Mesenchymal stem cell (in vitro differentiated cells and primary cell): ENCODE measurements around the gene CFAP100.
A peak's percentile ranks its signal among the peaks of the same experiment; 100 is the strongest.

ENCODE experiments used
- DNase-seq: peaks from one replicate; pipeline ENCODE4 v3.0.0-alpha.2; 2013
- H2AFZ ChIP-seq: one replicate; pipeline ENCODE4 v1.6.1; 2013; ENCODE audit warnings: low read depth, mild to moderate bottlenecking, control low read depth, inconsistent platforms, low read length, moderate library complexity
- H2AK5ac ChIP-seq: 2 replicates; pipeline ENCODE4 v1.6.1; 2013; ENCODE audit warnings: low read length, moderate library complexity, mild to moderate bottlenecking, inconsistent platforms; ENCODE audit not compliant: severe bottlenecking
- H2BK120ac ChIP-seq: one replicate; pipeline ENCODE4 v1.6.1; 2013; ENCODE audit warnings: low read depth, mild to moderate bottlenecking, inconsistent platforms, low read length, moderate library complexity
- H2BK12ac ChIP-seq, 2 experiments: one replicate each; pipeline ENCODE4 v1.6.1; 2013; ENCODE audit warnings: inconsistent platforms in 2 of 2, low read length in 2 of 2, mild to moderate bottlenecking in 2 of 2, moderate library complexity in 2 of 2, control low read depth in 1 of 2
- H2BK15ac ChIP-seq: one replicate; pipeline ENCODE4 v1.6.1; 2013; ENCODE audit warnings: mild to moderate bottlenecking, low read depth, inconsistent platforms; ENCODE audit not compliant: poor library complexity, severe bottlenecking
- H2BK5ac ChIP-seq: 2 replicates; pipeline ENCODE4 v1.6.1; 2013; ENCODE audit warnings: low read depth, mild to moderate bottlenecking, low read length, control low read depth, inconsistent platforms; ENCODE audit not compliant: poor library complexity, severe bottlenecking
- H3K14ac ChIP-seq, 2 experiments: one replicate each; pipeline ENCODE4 v1.6.1; 2013; ENCODE audit warnings: inconsistent platforms in 2 of 2, low read length in 2 of 2, control low read depth in 1 of 2, mild to moderate bottlenecking in 1 of 2, moderate library complexity in 1 of 2
- H3K18ac ChIP-seq, 2 experiments: one replicate each; pipeline ENCODE4 v1.6.1; 2013; ENCODE audit warnings: inconsistent platforms in 2 of 2, low read length in 2 of 2, control low read depth in 1 of 2, low read depth in 1 of 2, mild to moderate bottlenecking in 1 of 2
- H3K23ac ChIP-seq, 2 experiments: one replicate each; pipeline ENCODE4 v1.6.1; 2013; ENCODE audit warnings: inconsistent platforms in 2 of 2, low read length in 2 of 2, mild to moderate bottlenecking in 2 of 2, moderate library complexity in 2 of 2, control low read depth in 1 of 2
- H3K27ac ChIP-seq: 2 replicates; pipeline ENCODE4 v1.5.1; 2013; ENCODE audit warnings: mild to moderate bottlenecking, moderate library complexity, low read length, control low read depth, inconsistent platforms; ENCODE audit not compliant: poor library complexity, severe bottlenecking
- H3K27me3 ChIP-seq, 2 experiments: 2 replicates each; pipeline versions ENCODE4 v1.6.1 to v1.7.0; 2013; ENCODE audit warnings: low read length in 2 of 2, mild to moderate bottlenecking in 2 of 2, moderate library complexity in 2 of 2, control low read depth in 1 of 2, inconsistent platforms in 1 of 2; ENCODE audit not compliant: control insufficient read depth in 1 of 2, insufficient read depth in 1 of 2
- H3K36me3 ChIP-seq, 2 experiments: 2 replicates each; pipeline versions ENCODE4 v1.6.1 to v1.7.0; 2013; ENCODE audit warnings: low read length in 2 of 2, control low read depth in 1 of 2, inconsistent platforms in 1 of 2, low read depth in 1 of 2, mild to moderate bottlenecking in 1 of 2; ENCODE audit not compliant: insufficient read depth in 2 of 2, control insufficient read depth in 1 of 2
- H3K4ac ChIP-seq, 2 experiments: one replicate each; pipeline ENCODE4 v1.6.1; 2013; ENCODE audit warnings: inconsistent platforms in 2 of 2, low read length in 2 of 2, mild to moderate bottlenecking in 2 of 2, moderate library complexity in 2 of 2, control low read depth in 1 of 2, low read depth in 1 of 2
- H3K4me1 ChIP-seq: 2 replicates; pipeline ENCODE4 v1.6.1; 2013; ENCODE audit warnings: low read depth, low read length, control low read depth; ENCODE audit not compliant: control insufficient read depth, insufficient read depth
- H3K4me2 ChIP-seq: 2 replicates; pipeline ENCODE4 v1.6.1; 2013; ENCODE audit warnings: low read length, mild to moderate bottlenecking, inconsistent platforms; ENCODE audit not compliant: poor library complexity, severe bottlenecking
- H3K4me3 ChIP-seq, 2 experiments: 2 replicates each; pipeline versions ENCODE4 v1.5.1 to v1.7.0; 2013; ENCODE audit warnings: low read length in 2 of 2, mild to moderate bottlenecking in 2 of 2, control low read depth in 1 of 2, low read depth in 1 of 2; ENCODE audit not compliant: insufficient read depth in 1 of 2
- H3K79me1 ChIP-seq: replicated peaks from 2 replicates; pipeline ENCODE4 v1.6.1; 2013; ENCODE audit warnings: mild to moderate bottlenecking, control low read depth, low read length, inconsistent platforms; ENCODE audit not compliant: poor library complexity, severe bottlenecking
- H3K9ac ChIP-seq: 2 replicates; pipeline ENCODE4 v1.7.0; 2013; ENCODE audit warnings: mild to moderate bottlenecking, low read length, moderate library complexity
- H3K9me3 ChIP-seq: 2 replicates; pipeline ENCODE4 v1.7.0; 2013; ENCODE audit warnings: mild to moderate bottlenecking, low read length; ENCODE audit not compliant: control insufficient read depth
- H4K8ac ChIP-seq: one replicate; pipeline ENCODE4 v1.6.1; 2013; ENCODE audit warnings: inconsistent platforms, mild to moderate bottlenecking, low read length, moderate library complexity
- H4K91ac ChIP-seq: one replicate; pipeline ENCODE4 v1.6.1; 2013; ENCODE audit warnings: mild to moderate bottlenecking, low read length, inconsistent platforms
- whole genome bisulfite sequencing: methylation state at CpG from one replicate; pipeline ENCODE4 v1.1.7; 2013; ENCODE audit warnings: mixed read lengths; 5-methylcytosine and 5-hydroxymethylcytosine counted together

The CFAP100 gene

GRCh38 chr3:126414406-126414805, 19.7 kb downstream of the CFAP100 start:
- Histone ChIP-seq H2BK15ac (no peak overlapping the region), H3K23ac (no peak overlapping the region), H3K9me3 (no peaks in the 10 kb centered on the region), H2BK12ac (no peak overlapping the region), H3K27me3 (peaks cover 20 to 85% of the 10 kb centered on the region in 2 experiments), H2AK5ac (no peak overlapping the region), H3K4me1 (no peaks in the 10 kb centered on the region), H3K36me3 (no peaks in the 10 kb centered on the region), H2BK5ac (no peak overlapping the region), H3K4me3 (no peak overlapping the region), H3K4ac (no peak overlapping the region), H4K91ac (no peak overlapping the region), H2AFZ (no peak overlapping the region), H3K14ac (peak overlapping the region in 1 of 2 experiments; percentile 13), H4K8ac (no peak overlapping the region), H3K4me2 (no peak overlapping the region), H2BK120ac (no peak overlapping the region), H3K27ac (no peak overlapping the region), H3K9ac (no peak overlapping the region), H3K18ac (no peak overlapping the region), H3K79me1 (no peaks in the 10 kb centered on the region)
- DNase-seq: no peak
- 92% methylated on average over 11 of the region's 11 CpGs for WGBS

GRCh38 chr3:126414961-126415660, 20.4 kb downstream of the CFAP100 start:
- Histone ChIP-seq H2AFZ (no peak overlapping the region), H3K4ac (no peak overlapping the region), H2BK5ac (no peak overlapping the region), H3K23ac (no peak overlapping the region), H2BK12ac (no peak overlapping the region), H4K8ac (no peak overlapping the region), H3K4me1 (peaks cover under 1% of the 10 kb centered on the region), H3K4me2 (no peak overlapping the region), H2BK15ac (no peak overlapping the region), H3K27me3 (peaks cover 20 to 84% of the 10 kb centered on the region in 2 experiments), H2BK120ac (no peak overlapping the region), H4K91ac (no peak overlapping the region), H3K4me3 (no peak overlapping the region), H3K27ac (no peak overlapping the region), H3K9me3 (no peaks in the 10 kb centered on the region), H3K14ac (no peak overlapping the region), H2AK5ac (no peak overlapping the region), H3K79me1 (no peaks in the 10 kb centered on the region), H3K18ac (no peak overlapping the region), H3K9ac (no peak overlapping the region), H3K36me3 (no peaks in the 10 kb centered on the region)
- WGBS: 89% methylated on average over 12 of the region's 12 CpGs
- no peak for DNase-seq

- H3K9me3 ChIP-seq: no peaks in the 10 kb centered on the region
- H2BK120ac ChIP-seq: no peak overlapping the region
- no peak overlapping the region for H2AFZ ChIP-seq
- WGBS: 91% methylated on average over 58 of the region's 61 CpGs
- peak overlapping the region; percentile 43 for H4K91ac ChIP-seq
- no peak for DNase-seq
- no peak overlapping the region for H3K4me3 ChIP-seq
- no peak overlapping the region for H3K23ac ChIP-seq
- H4K8ac ChIP-seq: no peak overlapping the region
- no peak overlapping the region for H3K18ac ChIP-seq
- H2BK15ac ChIP-seq: no peak overlapping the region
- no peak overlapping the region for H3K14ac ChIP-seq
- H3K4ac ChIP-seq: no peak overlapping the region
- H3K79me1 ChIP-seq: no peaks in the 10 kb centered on the region
- peaks cover 13 to 76% of the 10 kb centered on the region in 2 experiments for H3K27me3 ChIP-seq
- no peak overlapping the region for H3K4me2 ChIP-seq
- H3K4me1 ChIP-seq: peaks cover 5% of the 10 kb centered on the region
- no peak overlapping the region for H3K27ac ChIP-seq
- no peak overlapping the region for H2BK5ac ChIP-seq
- H3K9ac ChIP-seq: no peak overlapping the region
- H3K36me3 ChIP-seq: no peaks in the 10 kb centered on the region
- no peak overlapping the region for H2BK12ac ChIP-seq
- H2AK5ac ChIP-seq: no peak overlapping the region
Measured at GRCh38 chr3:126415661-126416591, 21.2 kb downstream of the CFAP100 start.

GRCh38 chr3:126416943-126417342, 22.2 kb downstream of the CFAP100 start:
- no peak overlapping the region for H2BK5ac ChIP-seq
- no peaks in the 10 kb centered on the region for H3K79me1 ChIP-seq
- no peak overlapping the region for H3K14ac ChIP-seq
- H2BK15ac ChIP-seq: no peak overlapping the region
- H3K27ac ChIP-seq: no peak overlapping the region
- H3K23ac ChIP-seq: no peak overlapping the region
- H3K4me3 ChIP-seq: no peak overlapping the region
- no peak overlapping the region for H2AFZ ChIP-seq
- no peak overlapping the region for H3K4ac ChIP-seq
- WGBS: 93% methylated on average over 6 of the region's 7 CpGs
- no peak overlapping the region for H3K9ac ChIP-seq
- no peak overlapping the region for H2BK12ac ChIP-seq
- DNase-seq: no peak
- H4K8ac ChIP-seq: no peak overlapping the region
- no peaks in the 10 kb centered on the region for H3K36me3 ChIP-seq
- no peak overlapping the region for H2AK5ac ChIP-seq
- H3K27me3 ChIP-seq: peaks cover 12 to 75% of the 10 kb centered on the region in 2 experiments
- H2BK120ac ChIP-seq: no peak overlapping the region
- no peak overlapping the region for H3K18ac ChIP-seq
- no peak overlapping the region for H4K91ac ChIP-seq
- H3K9me3 ChIP-seq: no peaks in the 10 kb centered on the region
- H3K4me1 ChIP-seq: peaks cover 5% of the 10 kb centered on the region
- no peak overlapping the region for H3K4me2 ChIP-seq
